Prostate gland (tissue), 2 donors: ENCODE results near the gene RSPH1.

Experiments used
- CTCF ChIP-seq, 4 experiments: fragments of 200-600 bp in 2 of 4; fragments of 450-650 bp in 2 of 4; sonication (generic) in 2 of 4; IDR thresholded peaks; 1 replicate in 3 of 4; 2 replicates in 1 of 4; pipeline ENCODE4 v1.5.1; 2016 to 2019; ENCODE audit warnings: antibody characterized with exemption in 4 of 4, mild to moderate bottlenecking in 2 of 4, moderate library complexity in 2 of 4
- POLR2AphosphoS5 ChIP-seq: sonication (generic); formaldehyde crosslinking; IDR thresholded peaks from one replicate; pipeline ENCODE4 v1.6.1; 2017; ENCODE audit warnings: antibody characterized with exemption

GRCh38 chr21:42424914-42425541 is 71.0 kb downstream of the RSPH1 start:
- TF ChIP-seq CTCF (IDR thresholded peaks at IDR 0.05) (no peak), POLR2AphosphoS5 (no peak)
